Astrocyte (in vitro differentiated cells and primary cell): ENCODE data around the gene AQP12B.
"Not testable (repeated sequence)": the region's sequence is repeated elsewhere in the genome, so short reads cannot be mapped to it uniquely, and the experiment has no call there.

Source experiments
- EZH2 ChIP-seq: IDR thresholded peaks from 2 replicates; pipeline ENCODE4 v1.6.1; 2012; ENCODE audit warnings: mild to moderate bottlenecking, low read length, inconsistent platforms; ENCODE audit not compliant: insufficient read depth
- TF ChIP-seq, protein P1 (sequence below): IDR thresholded peaks from 2 replicates; pipeline ENCODE4 v1.5.1; 2011; ENCODE audit warnings: low read depth, mild to moderate bottlenecking, inconsistent platforms, low read length, moderate library complexity; ENCODE audit not compliant: insufficient read depth

GRCh38 chr2:240698852-240699561 is 16.3 kb upstream of the AQP12B start:
- TF ChIP-seq, protein P1, sequence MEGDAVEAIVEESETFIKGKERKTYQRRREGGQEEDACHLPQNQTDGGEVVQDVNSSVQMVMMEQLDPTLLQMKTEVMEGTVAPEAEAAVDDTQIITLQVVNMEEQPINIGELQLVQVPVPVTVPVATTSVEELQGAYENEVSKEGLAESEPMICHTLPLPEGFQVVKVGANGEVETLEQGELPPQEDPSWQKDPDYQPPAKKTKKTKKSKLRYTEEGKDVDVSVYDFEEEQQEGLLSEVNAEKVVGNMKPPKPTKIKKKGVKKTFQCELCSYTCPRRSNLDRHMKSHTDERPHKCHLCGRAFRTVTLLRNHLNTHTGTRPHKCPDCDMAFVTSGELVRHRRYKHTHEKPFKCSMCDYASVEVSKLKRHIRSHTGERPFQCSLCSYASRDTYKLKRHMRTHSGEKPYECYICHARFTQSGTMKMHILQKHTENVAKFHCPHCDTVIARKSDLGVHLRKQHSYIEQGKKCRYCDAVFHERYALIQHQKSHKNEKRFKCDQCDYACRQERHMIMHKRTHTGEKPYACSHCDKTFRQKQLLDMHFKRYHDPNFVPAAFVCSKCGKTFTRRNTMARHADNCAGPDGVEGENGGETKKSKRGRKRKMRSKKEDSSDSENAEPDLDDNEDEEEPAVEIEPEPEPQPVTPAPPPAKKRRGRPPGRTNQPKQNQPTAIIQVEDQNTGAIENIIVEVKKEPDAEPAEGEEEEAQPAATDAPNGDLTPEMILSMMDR = not testable (repeated sequence)
- not testable (repeated sequence) for TF ChIP-seq EZH2
